Measurements from ENCODE around the gene CDH20.

CDH20 gene

GRCh38 chr18:61426492-61427053 lies 93.3 kb downstream of the CDH20 start:
- DNase-seq (ENCODE audit: low spot score) = no peak

- no peak for DNase-seq (ENCODE audit: low spot score)
These were observed 95.0 kb downstream of the CDH20 start for GRCh38 chr18:61428266-61428665.

- no peak for DNase-seq (ENCODE audit: low spot score)
These were observed 99.4 kb downstream of the CDH20 start for GRCh38 chr18:61432590-61432989.

GRCh38 chr18:61435064-61435652 lies 101.9 kb downstream of the CDH20 start:
- peak; percentile 59 for DNase-seq (ENCODE audit: low spot score)

- DNase-seq (ENCODE audit: low spot score) = no peak
These were observed 110.0 kb downstream of the CDH20 start for GRCh38 chr18:61443081-61443725.

GRCh38 chr18:61448316-61448715 lies 115.1 kb downstream of the CDH20 start:
- DNase-seq (ENCODE audit: low spot score) = no peak

GRCh38 chr18:61459896-61460648 lies 126.8 kb downstream of the CDH20 start:
- peak; percentile 67 for DNase-seq (ENCODE audit: low spot score)

GRCh38 chr18:61464551-61465142 lies 131.4 kb downstream of the CDH20 start:
- DNase-seq (ENCODE audit: low spot score) = no peak

GRCh38 chr18:61466736-61467135 lies 133.5 kb downstream of the CDH20 start:
- peak; percentile 35 for DNase-seq (ENCODE audit: low spot score)

GRCh38 chr18:61470031-61470674 lies 136.9 kb downstream of the CDH20 start:
- DNase-seq (ENCODE audit: low spot score) = no peak

GRCh38 chr18:61471541-61471940 lies 138.3 kb downstream of the CDH20 start:
- no peak for DNase-seq (ENCODE audit: low spot score)

GRCh38 chr18:61471942-61472341 lies 138.7 kb downstream of the CDH20 start:
- no peak for DNase-seq (ENCODE audit: low spot score)

GRCh38 chr18:61474341-61474740 lies 141.1 kb downstream of the CDH20 start:
- DNase-seq (ENCODE audit: low spot score) = no peak

- DNase-seq (ENCODE audit: low spot score) = no peak
These were observed 141.7 kb downstream of the CDH20 start for GRCh38 chr18:61474918-61475317.

- DNase-seq (ENCODE audit: low spot score) = no peak
These were observed 142.7 kb downstream of the CDH20 start for GRCh38 chr18:61475931-61476330.

GRCh38 chr18:61489334-61489733 lies 156.1 kb downstream of the CDH20 start:
- DNase-seq (ENCODE audit: low spot score) = no peak

GRCh38 chr18:61496374-61496773 lies 163.1 kb downstream of the CDH20 start:
- DNase-seq (ENCODE audit: low spot score) = no peak

- no peak for DNase-seq (ENCODE audit: low spot score)
These were observed 164.2 kb downstream of the CDH20 start for GRCh38 chr18:61497422-61497821.

GRCh38 chr18:61502472-61502871 lies 169.2 kb downstream of the CDH20 start:
- DNase-seq (ENCODE audit: low spot score) = peak; percentile 85

- DNase-seq (ENCODE audit: low spot score) = no peak
These were observed 170.5 kb downstream of the CDH20 start for GRCh38 chr18:61503688-61504087.

- no peak for DNase-seq (ENCODE audit: low spot score)
These were observed 195.7 kb downstream of the CDH20 start for GRCh38 chr18:61528961-61529360.

GRCh38 chr18:61530681-61531080 lies 197.5 kb downstream of the CDH20 start:
- peak; percentile 11 for DNase-seq (ENCODE audit: low spot score)
